CD4-positive, alpha-beta memory T cell (primary cell): ENCODE data around the gene PSMD1. TPM values are rescaled to one million over a fixed set of nuclear protein-coding genes. Genes with fewer than 3 reads are reported as not detected.
A peak's percentile ranks its signal among the peaks of the same experiment; 100 is the strongest.
"Not testable (repeated sequence)": the region's sequence is repeated elsewhere in the genome, so short reads cannot be mapped to it uniquely, and the experiment has no call there.

ENCODE experiments used
- CTCF ChIA-PET: fragments of 350-600 bp; sonication (Branson Sonifier 250); formaldehyde crosslinking; loops from one replicate; lab custom pipeline; 2021; ENCODE audit warnings: inconsistent platforms; ENCODE audit not compliant: partially characterized antibody; lab: Charles Lee
- POLR2A ChIA-PET: fragments of 350-600 bp; sonication (Branson Sonifier 250); formaldehyde crosslinking; loops from one replicate; lab custom pipeline; 2021; ENCODE audit not compliant: partially characterized antibody; lab: Charles Lee
- DNase-seq, 5 donors: peaks; one replicate each; pipeline versions ENCODE4 v3.0.0 to v3.0.0-alpha.2; 2020 to 2022; ENCODE audit warnings: mixed read lengths in 1 of 5
- H3K27ac ChIP-seq: one replicate; pipeline ENCODE4 v1.7.0; 2013; ENCODE audit warnings: low read depth, low read length
- H3K27me3 ChIP-seq: 2 replicates; pipeline ENCODE4 v1.7.0; 2013; ENCODE audit warnings: mild to moderate bottlenecking, low read length, moderate library complexity; ENCODE audit not compliant: insufficient read depth
- H3K36me3 ChIP-seq: 2 replicates; pipeline ENCODE4 v1.7.0; 2013; ENCODE audit warnings: mild to moderate bottlenecking, low read length, moderate library complexity; ENCODE audit not compliant: insufficient read depth
- H3K4me1 ChIP-seq: 2 replicates; pipeline ENCODE4 v1.7.0; 2013; ENCODE audit warnings: mild to moderate bottlenecking, low read length, moderate library complexity; ENCODE audit not compliant: insufficient read depth
- H3K4me3 ChIP-seq, 2 donors: one replicate each; pipeline ENCODE4 v1.7.0; 2013; ENCODE audit warnings: low read length in 2 of 2, mild to moderate bottlenecking in 1 of 2
- H3K9me3 ChIP-seq, 2 donors: one replicate each; pipeline ENCODE4 v1.7.0; 2013; ENCODE audit warnings: low read length in 2 of 2, control low read depth in 1 of 2; ENCODE audit not compliant: control insufficient read depth in 1 of 2
- H3K27ac Mint-ChIP-seq, 7 donors: one replicate each; pipeline ENCODE4 v1.8.0; 2020 to 2021; ENCODE audit warnings: mixed read lengths in 7 of 7, mild to moderate bottlenecking in 6 of 7, inconsistent platforms in 3 of 7, moderate library complexity in 3 of 7
- H3K27me3 Mint-ChIP-seq, 2 donors: one replicate each; pipeline ENCODE4 v1.8.0; 2020 to 2021; ENCODE audit warnings: mixed read lengths in 2 of 2
- H3K36me3 Mint-ChIP-seq, 2 donors: one replicate each; pipeline ENCODE4 v1.8.0; 2020 to 2021; ENCODE audit warnings: mixed read lengths in 2 of 2, inconsistent platforms in 1 of 2, mild to moderate bottlenecking in 1 of 2
- H3K4me1 Mint-ChIP-seq, 4 donors: one replicate each; pipeline ENCODE4 v1.8.0; 2020 to 2021; ENCODE audit warnings: mixed read lengths in 4 of 4, mild to moderate bottlenecking in 1 of 4
- H3K4me3 Mint-ChIP-seq, 8 donors: one replicate each; pipeline ENCODE4 v1.8.0; 2020 to 2021; ENCODE audit warnings: mixed read lengths in 8 of 8, mild to moderate bottlenecking in 7 of 8, moderate library complexity in 6 of 8, inconsistent platforms in 3 of 8
- H3K9me3 Mint-ChIP-seq, 8 donors: one replicate each; pipeline ENCODE4 v1.8.0; 2020 to 2021; ENCODE audit warnings: mixed read lengths in 8 of 8, mild to moderate bottlenecking in 5 of 8, inconsistent platforms in 3 of 8, moderate library complexity in 1 of 8
- intact Hi-C: fragments of 100-400 bp; cut with micrococcal nuclease; formaldehyde crosslinking; loops from one replicate; pipeline ENCODE4 v1.15.1; 2023
- polyA plus RNA-seq, 2 donors: library from polyadenylated mRNA; unstranded; fragments of 300-500 nt; fragmentation: Illumina TruSeq; gene quantifications; one replicate each; pipeline ENCODE4 v1.2.3, GENCODE V29; 2021
- total RNA-seq, 2 experiments: library from RNA; stranded (reverse); gene quantifications; one replicate each; pipeline ENCODE4 v1.2.3, GENCODE V29; 2021

PSMD1 gene
- total and polyA plus RNA-seq, 4 experiments from 2014 or later = 38.0 to 65.0 (median 52.6) TPM

DNA sequence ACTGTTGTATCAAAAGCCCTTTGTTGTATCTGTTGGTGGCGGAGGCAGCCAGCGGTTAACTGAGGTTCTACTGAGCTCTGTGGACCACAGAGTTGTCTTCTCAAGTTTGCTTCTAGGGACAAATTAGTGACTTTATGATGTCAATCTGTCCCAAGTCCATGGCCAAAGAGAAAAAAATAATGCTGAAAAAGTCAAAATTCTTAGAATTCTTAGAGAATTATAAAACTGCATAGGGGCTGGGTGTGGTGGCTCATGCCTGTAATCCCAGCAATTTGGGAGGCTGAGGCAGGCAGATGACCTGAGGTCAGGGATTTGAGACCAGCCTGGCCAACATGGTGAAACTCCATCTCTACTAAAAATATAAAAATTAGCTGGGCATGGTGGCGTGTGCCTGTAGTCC, 31.6 kb upstream of the PSMD1 start:
- H3K27me3 ChIP-seq, H3K36me3 ChIP-seq, intact Hi-C loops, H3K9me3 Mint-ChIP-seq, DNase-seq, H3K4me1 ChIP-seq, H3K4me1 Mint-ChIP-seq, H3K36me3 Mint-ChIP-seq, H3K4me3 ChIP-seq, H3K4me3 Mint-ChIP-seq, POLR2A ChIA-PET, H3K9me3 ChIP-seq, H3K27ac ChIP-seq: not testable (repeated sequence)
- CTCF ChIA-PET = interaction anchor here (0.6 kb wide), 1 partner anchor 15 kb away, joined by 3 read pairs; no protein-coding TSS in a partner anchor
- peak overlapping the region in 1 of 7 donors; percentile 18 for H3K27ac Mint-ChIP-seq
- H3K27me3 Mint-ChIP-seq = peaks cover 8 to 17% of the 10 kb centered on the region in 2 donors

- ChIA-PET CTCF (no interaction called here), POLR2A (no interaction called here)
- H3K9me3 ChIP-seq = no peaks in the 10 kb centered on the region
- Mint-ChIP-seq H3K36me3 (no peaks in the 10 kb centered on the region), H3K4me3 (no peak overlapping the region), H3K27ac (no peak overlapping the region), H3K4me1 (no peaks in the 10 kb centered on the region), H3K27me3 (peaks cover 6% of the 10 kb centered on the region in 2 donors), H3K9me3 (no peaks in the 10 kb centered on the region)
- DNase-seq = no peak
- H3K36me3 ChIP-seq = no peaks in the 10 kb centered on the region
- no peaks in the 10 kb centered on the region for H3K27me3 ChIP-seq
- H3K4me1 ChIP-seq = no peaks in the 10 kb centered on the region
- no peak overlapping the region for H3K27ac ChIP-seq
- no peak overlapping the region for H3K4me3 ChIP-seq
- intact Hi-C loops = no loop called here
These were observed 27.8 kb upstream of the PSMD1 start for GRCh38 chr2:231028889-231029288.

- H3K4me1 Mint-ChIP-seq = no peaks in the 10 kb centered on the region
- DNase-seq = no peak
- Histone ChIP-seq H3K9me3 (no peaks in the 10 kb centered on the region), H3K36me3 (no peaks in the 10 kb centered on the region), H3K4me3 (no peak overlapping the region), H3K4me1 (no peaks in the 10 kb centered on the region), H3K27me3 (no peaks in the 10 kb centered on the region), H3K27ac (no peak overlapping the region)
- no peak overlapping the region for H3K4me3 Mint-ChIP-seq
- CTCF ChIA-PET = no interaction called here
- intact Hi-C loops = no loop called here
- no peak overlapping the region for H3K27ac Mint-ChIP-seq
- H3K36me3 Mint-ChIP-seq = no peaks in the 10 kb centered on the region
- H3K27me3 Mint-ChIP-seq = peaks cover 2 to 7% of the 10 kb centered on the region in 2 donors
- H3K9me3 Mint-ChIP-seq = no peaks in the 10 kb centered on the region
- POLR2A ChIA-PET = no interaction called here
These were observed 27.1 kb upstream of the PSMD1 start for GRCh38 chr2:231029563-231029962.

DNA sequence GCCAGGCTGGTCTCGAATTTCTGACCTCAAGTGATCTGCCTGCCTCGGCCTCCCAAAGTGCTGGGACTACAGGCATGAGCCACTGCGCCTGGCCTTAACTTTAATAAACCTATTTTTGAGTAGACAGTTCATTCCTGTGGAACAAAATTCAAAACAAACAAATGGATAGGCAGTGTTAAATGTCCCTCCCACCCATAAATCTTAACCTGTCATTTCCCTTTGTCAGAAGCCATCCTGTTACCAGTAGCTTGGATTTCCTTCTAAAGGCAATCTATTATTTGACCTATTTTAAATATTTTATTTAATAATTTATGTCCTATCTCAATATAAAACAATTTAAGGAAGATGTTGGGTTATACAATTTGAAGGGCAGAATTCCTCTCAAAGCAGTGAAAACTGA, 25.9 kb upstream of the PSMD1 start:
- Histone ChIP-seq H3K36me3 (no peaks in the 10 kb centered on the region), H3K4me3 (no peak overlapping the region), H3K4me1 (no peaks in the 10 kb centered on the region), H3K27ac (no peak overlapping the region), H3K9me3 (no peaks in the 10 kb centered on the region), H3K27me3 (no peaks in the 10 kb centered on the region)
- intact Hi-C loops = no loop called here
- Mint-ChIP-seq H3K27me3 (peaks cover 6 to 11% of the 10 kb centered on the region in 2 donors), H3K4me1 (no peaks in the 10 kb centered on the region), H3K27ac (no peak overlapping the region), H3K9me3 (no peaks in the 10 kb centered on the region), H3K36me3 (no peaks in the 10 kb centered on the region), H3K4me3 (no peak overlapping the region)
- DNase-seq = no peak
- ChIA-PET POLR2A (no interaction called here), CTCF (interaction anchor here (0.7 to 2.8 kb wide), 2 partner anchors 22 to 89 kb away, joined by 3 to 7 read pairs; no protein-coding TSS in a partner anchor)

- Histone ChIP-seq H3K27ac (no peak overlapping the region), H3K4me3 (no peak overlapping the region), H3K36me3 (no peaks in the 10 kb centered on the region), H3K9me3 (no peaks in the 10 kb centered on the region), H3K27me3 (peaks cover 8% of the 10 kb centered on the region), H3K4me1 (no peaks in the 10 kb centered on the region)
- Mint-ChIP-seq H3K9me3 (no peaks in the 10 kb centered on the region), H3K27ac (no peak overlapping the region), H3K4me3 (no peak overlapping the region), H3K4me1 (peaks cover 0 to 4% (median 1%) of the 10 kb centered on the region in 4 donors), H3K36me3 (no peaks in the 10 kb centered on the region), H3K27me3 (peaks cover 18% of the 10 kb centered on the region in 2 donors)
- DNase-seq = no peak
- ChIA-PET CTCF (interaction anchor here (2.8 kb wide), 1 partner anchor 20 kb away, joined by 7 read pairs; no protein-coding TSS in a partner anchor), POLR2A (no interaction called here)
- intact Hi-C loops = no loop called here
These were observed 24.0 kb upstream of the PSMD1 start for GRCh38 chr2:231032575-231033140.

- intact Hi-C loops = no loop called here
- ChIA-PET POLR2A (no interaction called here), CTCF (interaction anchor here (2.8 kb wide), 1 partner anchor 19 kb away, joined by 7 read pairs; no protein-coding TSS in a partner anchor)
- H3K36me3 Mint-ChIP-seq = no peaks in the 10 kb centered on the region
- no peak overlapping the region for H3K27ac Mint-ChIP-seq
- no peaks in the 10 kb centered on the region for H3K9me3 ChIP-seq
- no peaks in the 10 kb centered on the region for H3K36me3 ChIP-seq
- H3K27me3 Mint-ChIP-seq = peaks cover 18 to 22% of the 10 kb centered on the region in 2 donors
- no peak overlapping the region for H3K4me3 ChIP-seq
- no peak overlapping the region for H3K27ac ChIP-seq
- peaks cover 0 to 7% (median 2%) of the 10 kb centered on the region in 4 donors for H3K4me1 Mint-ChIP-seq
- DNase-seq = no peak
- no peaks in the 10 kb centered on the region for H3K4me1 ChIP-seq
- peaks cover 9% of the 10 kb centered on the region for H3K27me3 ChIP-seq
- no peak overlapping the region for H3K4me3 Mint-ChIP-seq
- no peaks in the 10 kb centered on the region for H3K9me3 Mint-ChIP-seq
These were observed 23.2 kb upstream of the PSMD1 start for GRCh38 chr2:231033147-231034132.

DNA sequence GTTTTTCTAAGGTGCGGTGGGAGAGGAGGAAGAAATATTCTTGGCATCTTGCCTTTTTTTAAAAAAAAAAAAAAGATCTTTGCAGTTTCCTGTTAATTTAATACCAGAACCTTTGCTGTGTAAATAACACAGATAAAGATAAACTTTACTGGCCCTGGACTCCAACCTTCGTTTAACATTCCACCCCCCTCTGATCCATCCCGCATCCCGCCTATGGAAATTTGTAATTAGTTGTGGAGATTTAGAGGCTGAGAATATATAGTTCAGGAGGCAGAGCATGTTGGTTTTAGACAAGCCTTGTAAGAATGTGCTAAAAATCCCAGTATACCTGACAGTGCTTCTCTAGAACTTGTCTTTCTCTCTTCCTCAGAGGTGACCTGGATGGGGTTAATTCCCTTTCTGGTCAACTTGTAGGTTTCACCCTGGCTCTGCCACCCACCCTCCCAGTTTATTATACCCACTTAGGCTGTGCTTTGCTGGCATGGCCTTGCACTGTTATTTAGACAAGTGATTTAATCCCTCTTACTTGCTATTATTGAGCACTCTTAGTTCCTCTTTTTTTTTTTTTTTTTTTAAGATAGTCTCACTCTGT, 22.3 kb upstream of the PSMD1 start:
- H3K36me3 Mint-ChIP-seq = no peaks in the 10 kb centered on the region
- ChIA-PET CTCF (no interaction called here), POLR2A (no interaction called here)
- Histone ChIP-seq H3K4me3 (no peak overlapping the region), H3K9me3 (no peaks in the 10 kb centered on the region), H3K27ac (no peak overlapping the region), H3K4me1 (no peaks in the 10 kb centered on the region), H3K36me3 (no peaks in the 10 kb centered on the region), H3K27me3 (peaks cover 14% of the 10 kb centered on the region)
- H3K27me3 Mint-ChIP-seq = peaks cover 26 to 29% of the 10 kb centered on the region in 2 donors
- H3K27ac Mint-ChIP-seq = no peak overlapping the region
- H3K4me1 Mint-ChIP-seq = peaks cover 0 to 9% (median 2%) of the 10 kb centered on the region in 4 donors
- H3K9me3 Mint-ChIP-seq = no peaks in the 10 kb centered on the region
- intact Hi-C loops = no loop called here
- H3K4me3 Mint-ChIP-seq = no peak overlapping the region
- no peak for DNase-seq
